ENCODE results near the gene SERPINF2. TPM values are rescaled to one million over a fixed set of nuclear protein-coding genes. Genes with fewer than 3 reads are reported as not detected.
"Not testable (repeated sequence)": the region's sequence is repeated elsewhere in the genome, so short reads cannot be mapped to it uniquely, and the experiment has no call there.

Gene SERPINF2
- total RNA-seq, 1 donor: 0.43 TPM

- H3K4me3 ChIP-seq (ENCODE audit: low read depth, low read length): peak overlapping the region; percentile 94
- DNase-seq (ENCODE audit: low read depth): peak; percentile 98
- TF ChIP-seq, protein P1, sequence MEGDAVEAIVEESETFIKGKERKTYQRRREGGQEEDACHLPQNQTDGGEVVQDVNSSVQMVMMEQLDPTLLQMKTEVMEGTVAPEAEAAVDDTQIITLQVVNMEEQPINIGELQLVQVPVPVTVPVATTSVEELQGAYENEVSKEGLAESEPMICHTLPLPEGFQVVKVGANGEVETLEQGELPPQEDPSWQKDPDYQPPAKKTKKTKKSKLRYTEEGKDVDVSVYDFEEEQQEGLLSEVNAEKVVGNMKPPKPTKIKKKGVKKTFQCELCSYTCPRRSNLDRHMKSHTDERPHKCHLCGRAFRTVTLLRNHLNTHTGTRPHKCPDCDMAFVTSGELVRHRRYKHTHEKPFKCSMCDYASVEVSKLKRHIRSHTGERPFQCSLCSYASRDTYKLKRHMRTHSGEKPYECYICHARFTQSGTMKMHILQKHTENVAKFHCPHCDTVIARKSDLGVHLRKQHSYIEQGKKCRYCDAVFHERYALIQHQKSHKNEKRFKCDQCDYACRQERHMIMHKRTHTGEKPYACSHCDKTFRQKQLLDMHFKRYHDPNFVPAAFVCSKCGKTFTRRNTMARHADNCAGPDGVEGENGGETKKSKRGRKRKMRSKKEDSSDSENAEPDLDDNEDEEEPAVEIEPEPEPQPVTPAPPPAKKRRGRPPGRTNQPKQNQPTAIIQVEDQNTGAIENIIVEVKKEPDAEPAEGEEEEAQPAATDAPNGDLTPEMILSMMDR (IDR thresholded peaks at IDR 0.05; ENCODE audit: insufficient read depth, low read depth, low read length): no peak
Measured at GRCh38 chr17:1764284-1764683, 21.6 kb downstream of the SERPINF2 start.

- not testable (repeated sequence) for DNase-seq (ENCODE audit: low read depth)
- peak overlapping the region; percentile 32 for H3K4me3 ChIP-seq (ENCODE audit: low read depth, low read length)
Measured at GRCh38 chr17:1764705-1765104, 22.0 kb downstream of the SERPINF2 start.

GRCh38 chr17:1765576-1765975 is 22.9 kb downstream of the SERPINF2 start:
- no peak overlapping the region for H3K4me3 ChIP-seq (ENCODE audit: low read depth, low read length)
- TF ChIP-seq, protein P1 (IDR thresholded peaks at IDR 0.05; ENCODE audit: insufficient read depth, low read depth, low read length): no peak
- no peak for DNase-seq (ENCODE audit: low read depth)

GRCh38 chr17:1766382-1767135 is 23.9 kb downstream of the SERPINF2 start:
- TF ChIP-seq, protein P1 (IDR thresholded peaks at IDR 0.05; ENCODE audit: insufficient read depth, low read depth, low read length): no peak
- DNase-seq (ENCODE audit: low read depth): no peak

DNA sequence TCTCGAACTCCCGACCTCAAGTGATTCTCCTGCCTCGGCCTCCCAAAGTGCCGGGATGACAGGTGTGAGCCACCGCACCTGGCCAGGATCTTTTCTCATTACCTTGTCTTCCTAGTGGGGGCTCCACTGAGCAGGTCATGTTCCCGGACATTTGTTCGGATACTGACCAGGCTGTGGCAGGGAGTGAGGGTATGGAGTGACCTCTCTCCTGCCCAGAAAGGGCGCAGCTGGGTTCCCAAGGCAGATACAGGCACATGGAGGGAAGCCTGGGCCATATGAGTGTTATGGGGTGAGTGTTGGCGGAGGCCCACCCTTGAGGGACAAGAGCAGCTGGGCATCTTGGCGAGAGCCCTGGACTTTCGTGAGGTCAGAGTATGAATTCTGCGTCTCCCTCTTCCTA is 24.7 kb downstream of the SERPINF2 start:
- DNase-seq (ENCODE audit: low read depth): no peak
- TF ChIP-seq, protein P1 (IDR thresholded peaks at IDR 0.05; ENCODE audit: insufficient read depth, low read depth, low read length): no peak
- no peak overlapping the region for H3K4me3 ChIP-seq (ENCODE audit: low read depth, low read length)

More at GRCh38 chr17:1766382-1767135, 23.9 kb downstream of the SERPINF2 start:
- H3K4me3 ChIP-seq (ENCODE audit: low read depth, low read length): no peak overlapping the region

GRCh38 chr17:1769822-1770477 is 27.3 kb downstream of the SERPINF2 start:
- TF ChIP-seq, protein P1 (IDR thresholded peaks at IDR 0.05; ENCODE audit: insufficient read depth, low read depth, low read length): no peak
- no peak overlapping the region for H3K4me3 ChIP-seq (ENCODE audit: low read depth, low read length)
- no peak for DNase-seq (ENCODE audit: low read depth)

DNA sequence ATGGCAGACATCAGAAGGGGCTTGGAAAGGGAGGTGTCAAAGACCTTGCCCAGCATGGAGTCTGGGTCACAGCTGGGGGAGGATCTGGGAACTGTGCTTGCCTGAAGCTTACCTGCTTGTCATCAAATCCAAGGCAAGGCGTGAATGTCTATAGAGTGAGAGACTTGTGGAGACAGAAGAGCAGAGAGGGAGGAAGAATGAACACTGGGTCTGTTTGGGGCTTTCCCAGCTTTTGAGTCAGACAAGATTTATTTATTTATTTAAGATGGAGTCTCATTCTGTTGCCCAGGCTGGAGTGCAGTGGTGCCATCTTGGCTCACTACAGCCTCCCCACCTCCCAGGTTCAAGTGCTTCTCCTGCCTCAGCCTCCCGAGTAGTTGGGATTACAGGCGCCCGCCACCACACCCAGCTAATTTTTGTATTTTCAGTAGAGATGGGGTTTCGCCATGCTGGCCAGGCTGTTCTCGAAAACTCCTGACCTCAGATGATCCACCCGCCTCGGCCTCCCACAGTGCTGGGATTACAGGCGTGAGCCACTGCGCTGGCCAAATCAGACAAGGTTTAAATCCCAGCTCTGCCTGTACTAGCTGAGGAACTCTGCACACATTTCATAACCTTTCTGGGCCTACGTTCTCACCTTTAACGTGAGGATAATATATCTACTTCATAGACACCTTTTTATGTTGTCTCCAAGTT is 30.5 kb downstream of the SERPINF2 start:
- DNase-seq (ENCODE audit: low read depth): peak; percentile 82
- not testable (repeated sequence) for H3K4me3 ChIP-seq (ENCODE audit: low read depth, low read length)

All from fibroblast of villous mesenchyme (primary cell).